AG04450 (cell line): ENCODE results near the gene RAB11A. TPM values are rescaled to one million over a fixed set of nuclear protein-coding genes. Genes with fewer than 3 reads are reported as not detected.
A peak's percentile ranks its signal among the peaks of the same experiment; 100 is the strongest.

Experiments used
- CTCF ChIA-PET: fragments of 300-600, 350-600 bp; formaldehyde crosslinking; extraction: SDS; loops from one replicate; lab custom pipeline; 2022; ENCODE audit warnings: antibody characterized with exemption, inconsistent platforms; lab: Charles Lee
- POLR2A ChIA-PET: fragments of 350-600 bp; formaldehyde crosslinking; extraction: SDS; loops from one replicate; lab custom pipeline; 2021; ENCODE audit warnings: antibody characterized with exemption, inconsistent platforms; lab: Yijun Ruan, JAX
- DNase-seq: peaks from one replicate; pipeline ENCODE4 v3.0.0-alpha.2; 2011; ENCODE audit warnings: low read depth, low spot score
- H3K27ac ChIP-seq: one replicate; pipeline ENCODE4 v1.5.1; 2012; ENCODE audit warnings: low read depth, low read length, control low read depth
- H3K27me3 ChIP-seq: one replicate; pipeline ENCODE4 v1.6.0; 2012; ENCODE audit warnings: low read length; ENCODE audit not compliant: control insufficient read depth, insufficient read depth
- H3K4me3 ChIP-seq: 2 replicates; pipeline ENCODE4 v1.5.1; 2011; ENCODE audit warnings: mild to moderate bottlenecking, low read depth, low read length, control low read depth
- H3K9me3 ChIP-seq: 2 replicates; pipeline ENCODE4 v1.5.1; 2012; ENCODE audit warnings: low read length; ENCODE audit not compliant: control insufficient read depth, insufficient read depth
- CTCF ChIP-seq: IDR thresholded peaks from 2 replicates; pipeline ENCODE4 v1.5.1; 2011; ENCODE audit warnings: low read depth, low read length, control low read depth, inconsistent platforms
- polyA plus RNA-seq: library from polyadenylated mRNA; depleted of rRNA; stranded (reverse); fragments of >200 nt; gene quantifications from 2 replicates; pipeline ENCODE4 v1.2.3, GENCODE V29; 2011

The RAB11A gene
- polyA plus RNA-seq, 1 experiment = 399 TPM

GRCh38 chr15:65914386-65914785 is 45.1 kb downstream of the RAB11A start:
- H3K9me3 ChIP-seq = no peaks in the 10 kb centered on the region
- no peak for DNase-seq
- TF ChIP-seq CTCF = no peak
- no peak overlapping the region for H3K27ac ChIP-seq
- CTCF ChIA-PET = interaction anchor here (0.6 kb wide), 1 partner anchor 11 kb away, joined by 4 read pairs; no protein-coding TSS in a partner anchor
- POLR2A ChIA-PET = no interaction called here
- no peak overlapping the region for H3K4me3 ChIP-seq
- no peaks in the 10 kb centered on the region for H3K27me3 ChIP-seq

DNA sequence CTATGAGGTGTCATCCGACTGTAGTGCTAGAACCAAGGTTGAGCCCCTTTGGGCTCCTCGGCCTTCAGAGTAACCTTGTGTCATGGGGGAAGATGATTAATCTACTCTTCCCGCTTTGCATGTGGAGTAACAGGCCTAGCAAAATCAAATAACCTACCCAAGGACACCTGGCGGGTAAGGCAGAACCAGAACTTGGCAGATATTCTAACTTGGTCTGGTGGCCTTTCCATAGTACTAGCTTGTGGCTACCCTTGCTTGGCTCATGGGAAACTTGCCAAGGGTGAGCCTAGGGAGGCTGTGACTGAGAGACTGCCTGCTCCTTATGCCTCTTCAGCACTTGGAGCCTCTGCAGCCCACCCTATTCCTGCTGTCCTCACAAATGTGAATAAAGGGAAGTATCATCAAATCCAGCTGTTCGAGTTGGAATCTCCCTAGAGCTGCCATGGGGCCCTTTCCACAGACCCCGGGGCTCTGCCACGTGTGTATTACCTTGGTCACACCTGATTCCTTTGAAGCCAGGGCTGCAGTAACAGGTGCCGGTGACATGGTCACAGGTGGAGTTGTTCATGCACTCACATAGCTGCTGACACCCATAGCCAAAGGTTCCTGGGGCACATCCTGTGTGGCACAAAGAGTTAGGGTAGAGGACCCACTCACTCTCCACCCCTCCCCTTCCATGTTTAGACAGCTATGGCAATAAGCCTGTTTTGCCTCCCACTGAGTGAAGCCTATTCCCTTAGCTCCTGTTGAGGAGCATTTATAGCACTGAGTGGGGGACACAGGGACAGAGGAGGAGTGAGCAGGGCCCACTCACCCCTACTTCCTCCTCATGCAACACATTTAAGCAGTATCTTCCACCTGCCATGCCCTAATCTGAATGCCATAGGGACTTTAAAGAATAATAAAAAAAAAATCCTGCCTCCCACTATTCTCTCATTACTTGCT is 46.0 kb downstream of the RAB11A start:
- no peaks in the 10 kb centered on the region for H3K27me3 ChIP-seq
- H3K27ac ChIP-seq = no peak overlapping the region
- no peaks in the 10 kb centered on the region for H3K9me3 ChIP-seq
- CTCF ChIA-PET = interaction anchor here (1.7 kb wide), 1 partner anchor 584 kb away, joined by 5 read pairs; no protein-coding TSS in a partner anchor
- TF ChIP-seq CTCF = no peak
- no peak overlapping the region for H3K4me3 ChIP-seq
- POLR2A ChIA-PET = no interaction called here
- no peak for DNase-seq

DNA sequence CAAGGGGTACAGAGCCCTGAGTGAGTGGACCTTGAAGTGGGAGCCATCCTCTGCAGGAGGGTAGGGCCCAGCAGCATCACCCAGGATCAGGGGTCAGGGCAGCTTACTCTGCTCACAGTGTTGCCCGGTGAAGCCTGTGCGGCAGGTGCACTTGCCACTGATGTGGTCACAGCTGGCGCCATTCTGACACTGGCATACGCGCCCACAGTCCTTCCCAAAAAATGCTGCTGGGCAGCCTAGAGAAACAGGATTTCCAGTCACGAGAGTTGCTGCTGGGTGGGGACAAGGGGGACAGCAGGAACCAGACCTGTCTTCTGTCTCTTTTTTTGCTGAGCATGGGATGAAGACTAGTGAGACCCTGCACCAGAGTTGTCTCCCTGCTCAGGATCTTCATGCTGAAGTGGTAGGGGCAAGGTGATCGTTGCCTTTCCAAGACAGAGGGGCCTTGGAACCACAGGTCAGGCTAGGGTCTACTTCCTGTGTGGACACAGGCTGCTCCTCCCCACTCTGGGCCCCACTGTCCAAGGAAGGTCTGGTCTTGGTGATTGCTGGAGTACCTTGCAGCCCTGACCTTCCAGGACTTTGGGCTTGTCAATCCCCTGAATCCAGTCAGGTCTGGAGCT is 46.9 kb downstream of the RAB11A start:
- Histone ChIP-seq H3K27me3 (no peaks in the 10 kb centered on the region), H3K4me3 (no peak overlapping the region), H3K9me3 (no peaks in the 10 kb centered on the region), H3K27ac (no peak overlapping the region)
- POLR2A ChIA-PET = no interaction called here
- CTCF ChIA-PET = interaction anchor here (0.6 to 1.7 kb wide), 3 partner anchors 278 to 583 kb away, joined by 3 to 6 read pairs (median 5); no protein-coding TSS in a partner anchor
- no peak for TF ChIP-seq CTCF
- DNase-seq = no peak

GRCh38 chr15:65916664-65917406 is 47.5 kb downstream of the RAB11A start:
- Histone ChIP-seq H3K27ac (peak overlapping the region; percentile 11), H3K9me3 (no peaks in the 10 kb centered on the region), H3K27me3 (no peaks in the 10 kb centered on the region), H3K4me3 (no peak overlapping the region)
- CTCF ChIA-PET = interaction anchor here (0.5 to 1.7 kb wide), 6 partner anchors 156 to 582 kb away, joined by 3 to 6 read pairs (median 4); no protein-coding TSS in a partner anchor
- TF ChIP-seq CTCF = peak; percentile 75
- DNase-seq = peak; percentile 24
- POLR2A ChIA-PET = no interaction called here
